Immature natural killer cell (primary cell): ENCODE results near the gene TCF7L2. TPM values are rescaled to one million over a fixed set of nuclear protein-coding genes. Genes with fewer than 3 reads are reported as not detected.
A peak's percentile ranks its signal among the peaks of the same experiment; 100 is the strongest.

Experiments used
- DNase-seq, 3 donors: peaks; one replicate each; pipeline ENCODE4 v3.0.0; 2022; ENCODE audit warnings: mixed read lengths in 1 of 3
- H3K27ac Mint-ChIP-seq, 6 donors: one replicate each; pipeline ENCODE4 v1.8.0; 2020; ENCODE audit warnings: mixed read lengths in 6 of 6, mild to moderate bottlenecking in 5 of 6, inconsistent platforms in 4 of 6, moderate library complexity in 3 of 6
- H3K27me3 Mint-ChIP-seq, 3 donors: one replicate each; pipeline ENCODE4 v1.8.0; 2020 to 2021; ENCODE audit warnings: low read depth in 3 of 3, mild to moderate bottlenecking in 3 of 3, mixed read lengths in 3 of 3, moderate library complexity in 3 of 3, inconsistent platforms in 1 of 3
- H3K36me3 Mint-ChIP-seq, 3 donors: one replicate each; pipeline ENCODE4 v1.8.0; 2020; ENCODE audit warnings: mixed read lengths in 3 of 3, inconsistent platforms in 2 of 3, mild to moderate bottlenecking in 2 of 3
- H3K4me1 Mint-ChIP-seq, 2 donors: one replicate each; pipeline ENCODE4 v1.8.0; 2020; ENCODE audit warnings: inconsistent platforms in 2 of 2, mild to moderate bottlenecking in 2 of 2, mixed read lengths in 2 of 2, moderate library complexity in 1 of 2
- H3K4me3 Mint-ChIP-seq, 5 donors: one replicate each; pipeline ENCODE4 v1.8.0; 2020; ENCODE audit warnings: mild to moderate bottlenecking in 5 of 5, mixed read lengths in 5 of 5, inconsistent platforms in 3 of 5, moderate library complexity in 3 of 5
- H3K9me3 Mint-ChIP-seq, 6 donors: one replicate each; pipeline ENCODE4 v1.8.0; 2020; ENCODE audit warnings: mild to moderate bottlenecking in 6 of 6, mixed read lengths in 6 of 6, inconsistent platforms in 4 of 6, moderate library complexity in 3 of 6
- polyA plus RNA-seq, 3 donors: library from polyadenylated mRNA; unstranded; fragments of 300-500 nt; fragmentation: Illumina TruSeq; gene quantifications; one replicate each; pipeline ENCODE4 v1.2.3, GENCODE V29; 2021

TCF7L2 gene
- polyA plus RNA-seq, 3 donors from 2014 or later: 0.83 to 1.8 TPM; not detected in 1

GRCh38 chr10:113047151-113047550 is 97.1 kb downstream of the TCF7L2 start:
- Mint-ChIP-seq H3K27ac (no peak overlapping the region), H3K4me3 (no peak overlapping the region), H3K27me3 (peaks cover 0 to 3% (median 2%) of the 10 kb centered on the region in 3 donors), H3K9me3 (no peaks in the 10 kb centered on the region), H3K36me3 (peaks cover 0 to 9% (median 8%) of the 10 kb centered on the region in 3 donors), H3K4me1 (peaks cover 16% of the 10 kb centered on the region in 2 donors)
- no peak for DNase-seq

GRCh38 chr10:113047605-113047962 is 97.5 kb downstream of the TCF7L2 start:
- Mint-ChIP-seq H3K36me3 (peaks cover 0 to 5% (median 4%) of the 10 kb centered on the region in 3 donors), H3K9me3 (no peaks in the 10 kb centered on the region), H3K27ac (no peak overlapping the region), H3K27me3 (peaks cover 0 to 3% (median 0%) of the 10 kb centered on the region in 3 donors), H3K4me3 (no peak overlapping the region), H3K4me1 (peaks cover 16% of the 10 kb centered on the region in 2 donors)
- DNase-seq: no peak

GRCh38 chr10:113047963-113048781 is 98.1 kb downstream of the TCF7L2 start:
- H3K4me1 Mint-ChIP-seq: peaks cover 16% of the 10 kb centered on the region in 2 donors
- no peaks in the 10 kb centered on the region for H3K9me3 Mint-ChIP-seq
- DNase-seq: no peak
- H3K27ac Mint-ChIP-seq: no peak overlapping the region
- H3K4me3 Mint-ChIP-seq: no peak overlapping the region
- peaks cover 0 to 4% (median 1%) of the 10 kb centered on the region in 3 donors for H3K36me3 Mint-ChIP-seq
- peaks cover 0 to 5% (median 0%) of the 10 kb centered on the region in 3 donors for H3K27me3 Mint-ChIP-seq

GRCh38 chr10:113049881-113050280 is 99.8 kb downstream of the TCF7L2 start:
- H3K27ac Mint-ChIP-seq: peak overlapping the region in 2 of 6 donors; percentile 37 to 46
- no peak overlapping the region for H3K4me3 Mint-ChIP-seq
- H3K9me3 Mint-ChIP-seq: no peaks in the 10 kb centered on the region
- no peak for DNase-seq
- peaks cover 0 to 5% (median 0%) of the 10 kb centered on the region in 3 donors for H3K27me3 Mint-ChIP-seq
- peaks cover 16% of the 10 kb centered on the region in 2 donors for H3K4me1 Mint-ChIP-seq
- H3K36me3 Mint-ChIP-seq: peaks cover 0 to 4% (median 0%) of the 10 kb centered on the region in 3 donors

- peaks cover 16% of the 10 kb centered on the region in 2 donors for H3K4me1 Mint-ChIP-seq
- H3K27ac Mint-ChIP-seq: no peak overlapping the region
- H3K36me3 Mint-ChIP-seq: peaks cover 0 to 4% (median 0%) of the 10 kb centered on the region in 3 donors
- H3K27me3 Mint-ChIP-seq: peaks cover 0 to 2% (median 2%) of the 10 kb centered on the region in 3 donors
- no peak overlapping the region for H3K4me3 Mint-ChIP-seq
- DNase-seq: no peak
- no peaks in the 10 kb centered on the region for H3K9me3 Mint-ChIP-seq
These were observed 102.2 kb downstream of the TCF7L2 start for GRCh38 chr10:113052076-113052830.

GRCh38 chr10:113053091-113053490 is 103.0 kb downstream of the TCF7L2 start:
- Mint-ChIP-seq H3K27ac (no peak overlapping the region), H3K36me3 (peaks cover 0 to 4% (median 0%) of the 10 kb centered on the region in 3 donors), H3K4me1 (peaks cover 16% of the 10 kb centered on the region in 2 donors)

GRCh38 chr10:113053881-113054280 is 103.8 kb downstream of the TCF7L2 start:
- peaks cover 16% of the 10 kb centered on the region in 2 donors for H3K4me1 Mint-ChIP-seq

More at GRCh38 chr10:113053091-113053490, 103.0 kb downstream of the TCF7L2 start:
- H3K4me3 Mint-ChIP-seq: no peak overlapping the region
- H3K9me3 Mint-ChIP-seq: no peaks in the 10 kb centered on the region
- H3K27me3 Mint-ChIP-seq: peaks cover 0 to 2% (median 2%) of the 10 kb centered on the region in 3 donors
- DNase-seq: no peak

GRCh38 chr10:113055458-113055857 is 105.4 kb downstream of the TCF7L2 start:
- no peaks in the 10 kb centered on the region for H3K36me3 Mint-ChIP-seq
- peaks cover 0 to 2% (median 2%) of the 10 kb centered on the region in 3 donors for H3K27me3 Mint-ChIP-seq
- no peak overlapping the region for H3K27ac Mint-ChIP-seq
- no peaks in the 10 kb centered on the region for H3K9me3 Mint-ChIP-seq
- H3K4me1 Mint-ChIP-seq: peaks cover 9 to 10% of the 10 kb centered on the region in 2 donors
- DNase-seq: no peak
- H3K4me3 Mint-ChIP-seq: no peak overlapping the region

More at GRCh38 chr10:113053881-113054280, 103.8 kb downstream of the TCF7L2 start:
- Mint-ChIP-seq H3K27ac (no peak overlapping the region), H3K36me3 (peaks cover 0 to 4% (median 0%) of the 10 kb centered on the region in 3 donors), H3K27me3 (peaks cover 0 to 2% (median 2%) of the 10 kb centered on the region in 3 donors), H3K4me3 (no peak overlapping the region), H3K9me3 (no peaks in the 10 kb centered on the region)
- DNase-seq: no peak

GRCh38 chr10:113056030-113056429 is 106.0 kb downstream of the TCF7L2 start:
- Mint-ChIP-seq H3K36me3 (no peaks in the 10 kb centered on the region), H3K4me3 (no peak overlapping the region), H3K27me3 (peaks cover 0 to 2% (median 2%) of the 10 kb centered on the region in 3 donors), H3K27ac (no peak overlapping the region), H3K4me1 (peaks cover 3 to 5% of the 10 kb centered on the region in 2 donors), H3K9me3 (no peaks in the 10 kb centered on the region)
- DNase-seq: no peak

GRCh38 chr10:113056441-113057021 is 106.5 kb downstream of the TCF7L2 start:
- Mint-ChIP-seq H3K4me1 (peaks cover 0 to 2% of the 10 kb centered on the region in 2 donors), H3K27me3 (peaks cover 0 to 2% (median 2%) of the 10 kb centered on the region in 3 donors), H3K36me3 (no peaks in the 10 kb centered on the region), H3K4me3 (no peak overlapping the region), H3K27ac (no peak overlapping the region), H3K9me3 (no peaks in the 10 kb centered on the region)
- DNase-seq: no peak

- Mint-ChIP-seq H3K4me1 (no peaks in the 10 kb centered on the region), H3K27me3 (peaks cover 0 to 2% (median 0%) of the 10 kb centered on the region in 3 donors), H3K9me3 (no peaks in the 10 kb centered on the region), H3K36me3 (no peaks in the 10 kb centered on the region), H3K27ac (no peak overlapping the region), H3K4me3 (no peak overlapping the region)
- no peak for DNase-seq
These were observed 108.0 kb downstream of the TCF7L2 start for GRCh38 chr10:113057948-113058522.

- Mint-ChIP-seq H3K9me3 (no peaks in the 10 kb centered on the region), H3K27me3 (peaks cover 0 to 3% (median 0%) of the 10 kb centered on the region in 3 donors), H3K27ac (no peak overlapping the region), H3K4me3 (no peak overlapping the region), H3K4me1 (no peaks in the 10 kb centered on the region), H3K36me3 (no peaks in the 10 kb centered on the region)
- DNase-seq: no peak
These were observed 108.7 kb downstream of the TCF7L2 start for GRCh38 chr10:113058523-113059370.

- H3K36me3 Mint-ChIP-seq: no peaks in the 10 kb centered on the region
- H3K27ac Mint-ChIP-seq: no peak overlapping the region
- no peak overlapping the region for H3K4me3 Mint-ChIP-seq
- no peak for DNase-seq
- H3K27me3 Mint-ChIP-seq: peaks cover 0 to 3% (median 0%) of the 10 kb centered on the region in 3 donors
- H3K9me3 Mint-ChIP-seq: no peaks in the 10 kb centered on the region
- H3K4me1 Mint-ChIP-seq: no peaks in the 10 kb centered on the region
These were observed 109.3 kb downstream of the TCF7L2 start for GRCh38 chr10:113059371-113059780.
